Measurements from ENCODE around the gene THRSP. TPM values are rescaled to one million over a fixed set of nuclear protein-coding genes. Genes with fewer than 3 reads are reported as not detected.

THRSP gene
- total and polyA plus RNA-seq, 2 of the 8 experiments (the other 6 are each of a cell fraction or from before 2014, with no cell fraction given), result 0.11 TPM; not detected in 1

GRCh38 chr11:78025378-78025777 lies 38.3 kb upstream of the THRSP start (continued):
- TF ChIP-seq RAD21 (IDR thresholded peaks at IDR 0.05 in 1 of 2, conservative IDR thresholded peaks at IDR 0.05 in 1 of 2; ENCODE audit: low read depth in 2 of 2, low read length in 2 of 2), result no peak
